GM19395 (cell line): Measurements from ENCODE around the gene AP1B1.

Experiments used
- ATAC-seq: cut with Tn5 transposase; IDR thresholded peaks from one replicate; pipeline ENCODE4 v1.9.1; 2021; ENCODE audit warnings: mild to moderate bottlenecking, moderate library complexity; ENCODE audit not compliant: unreplicated experiment

The AP1B1 gene

GRCh38 chr22:29314537-29315285 lies 73.7 kb downstream of the AP1B1 start:
- no peak for ATAC-seq

GRCh38 chr22:29313576-29314466 lies 74.5 kb downstream of the AP1B1 start:
- ATAC-seq = no peak

GRCh38 chr22:29313126-29313575 lies 75.2 kb downstream of the AP1B1 start:
- no peak for ATAC-seq

GRCh38 chr22:29312218-29313125 lies 75.9 kb downstream of the AP1B1 start:
- ATAC-seq = no peak

GRCh38 chr22:29311464-29312217 lies 76.7 kb downstream of the AP1B1 start:
- no peak for ATAC-seq

- ATAC-seq = no peak
Observed at GRCh38 chr22:29310863-29311339, 77.5 kb downstream of the AP1B1 start.

- no peak for ATAC-seq
Observed at GRCh38 chr22:29310065-29310862, 78.1 kb downstream of the AP1B1 start.

- ATAC-seq = no peak
Observed at GRCh38 chr22:29309332-29310064, 78.9 kb downstream of the AP1B1 start.

- ATAC-seq = no peak
Observed at GRCh38 chr22:29308791-29309262, 79.5 kb downstream of the AP1B1 start.

GRCh38 chr22:29308148-29308790 lies 80.1 kb downstream of the AP1B1 start:
- no peak for ATAC-seq

- ATAC-seq = no peak
Observed at GRCh38 chr22:29307596-29308147, 80.7 kb downstream of the AP1B1 start.

- no peak for ATAC-seq
Observed at GRCh38 chr22:29306835-29307595, 81.4 kb downstream of the AP1B1 start.

- no peak for ATAC-seq
Observed at GRCh38 chr22:29306175-29306834, 82.1 kb downstream of the AP1B1 start, which contains the start of gene GAS2L1. GAS2L1 (plus strand) TSS chr22:29306650; CDS start chr22:29308106, 1,456 bp downstream.

GRCh38 chr22:29305836-29306174 lies 82.6 kb downstream of the AP1B1 start:
- ATAC-seq = no peak

- ATAC-seq = no peak
Observed at GRCh38 chr22:29302681-29303465, 85.5 kb downstream of the AP1B1 start.

- no peak for ATAC-seq
Observed at GRCh38 chr22:29302402-29302680, 86.0 kb downstream of the AP1B1 start.
